T-cell (primary cell): ENCODE results near the gene SYNGR3. TPM values are rescaled to one million over a fixed set of nuclear protein-coding genes. Genes with fewer than 3 reads are reported as not detected.

Source experiments
- ATAC-seq, 4 experiments: fragments of 200-7000 bp in 3 of 4; fragments of 150-1000 bp in 1 of 4; cut with Tn5 transposase; replicated peaks in 1 of 4; 1 replicate in 3 of 4; 2 replicates in 1 of 4; pipeline ENCODE4 v1.10.0; 2021; ENCODE audit warnings: moderate library complexity in 3 of 4, mild to moderate bottlenecking in 2 of 4, moderate number of reproducible peaks in 1 of 4
- CTCF ChIA-PET, 2 donors: fragments of 300-600 bp; sonication (Branson Sonifier 250); formaldehyde crosslinking; loops; one replicate each; lab custom pipeline; 2022; ENCODE audit warnings: antibody characterized with exemption in 2 of 2; lab: Charles Lee
- POLR2A ChIA-PET, 2 donors: fragments of 300-600 bp; sonication (Branson Sonifier 250); formaldehyde crosslinking; loops; one replicate each; lab custom pipeline; 2022; ENCODE audit warnings: antibody characterized with exemption in 2 of 2; lab: Charles Lee
- DNase-seq, 35 experiments: peaks; one replicate each; pipeline versions ENCODE4 v3.0.0 to v3.0.0-alpha.2; 2013 to 2023
- H3K27ac ChIP-seq: one replicate; pipeline ENCODE4 v1.5.1; 2013; ENCODE audit warnings: low read length
- H3K27me3 ChIP-seq, 2 experiments: replicated peaks in 1 of 2; 1 replicate in 1 of 2; 2 replicates in 1 of 2; pipeline versions ENCODE4 v1.6.1 to v1.7.0; 2013; ENCODE audit warnings: low read length in 1 of 2, mixed read lengths in 1 of 2; ENCODE audit not compliant: control insufficient read depth in 2 of 2, insufficient read depth in 2 of 2; ENCODE audit errors: extremely low read depth in 1 of 2
- H3K36me3 ChIP-seq, 2 donors: 1 replicate in 1 of 2; 2 replicates in 1 of 2; pipeline versions ENCODE4 v1.6.1 to v1.7.0; 2013; ENCODE audit warnings: low read length in 1 of 2; ENCODE audit not compliant: control insufficient read depth in 2 of 2, insufficient read depth in 1 of 2; ENCODE audit errors: extremely low read depth in 1 of 2
- H3K4me1 ChIP-seq, 2 experiments: 1 replicate in 1 of 2; 2 replicates in 1 of 2; pipeline versions ENCODE4 v1.6.1 to v1.7.0; 2013; ENCODE audit warnings: low read length in 2 of 2, mixed read lengths in 1 of 2; ENCODE audit not compliant: insufficient read depth in 2 of 2, control insufficient read depth in 1 of 2; ENCODE audit errors: extremely low read depth in 1 of 2
- H3K4me3 ChIP-seq, 2 donors: 1 replicate in 1 of 2; 2 replicates in 1 of 2; pipeline versions ENCODE4 v1.5.1 to v1.7.0; 2013; ENCODE audit warnings: mild to moderate bottlenecking in 2 of 2, low read length in 1 of 2, moderate library complexity in 1 of 2; ENCODE audit not compliant: control insufficient read depth in 1 of 2; ENCODE audit errors: extremely low read depth in 1 of 2
- H3K9me3 ChIP-seq: 2 replicates; pipeline ENCODE4 v1.7.0; 2013
- H3K27ac Mint-ChIP-seq, 2 donors: one replicate each; pipeline ENCODE4 v1.8.0; 2020 to 2021; ENCODE audit warnings: mild to moderate bottlenecking in 2 of 2, mixed read lengths in 2 of 2
- H3K27me3 Mint-ChIP-seq, 2 donors: one replicate each; pipeline ENCODE4 v1.8.0; 2021 to 2022; ENCODE audit warnings: mixed read lengths in 2 of 2
- H3K36me3 Mint-ChIP-seq: one replicate; pipeline ENCODE4 v1.8.0; 2021; ENCODE audit warnings: mixed read lengths
- H3K4me1 Mint-ChIP-seq, 3 donors: one replicate each; pipeline ENCODE4 v1.8.0; 2020 to 2022; ENCODE audit warnings: mixed read lengths in 3 of 3, mild to moderate bottlenecking in 1 of 3
- H3K4me3 Mint-ChIP-seq, 3 donors: one replicate each; pipeline ENCODE4 v1.8.0; 2020 to 2022; ENCODE audit warnings: mild to moderate bottlenecking in 3 of 3, mixed read lengths in 3 of 3, moderate library complexity in 3 of 3
- H3K9me3 Mint-ChIP-seq, 3 donors: one replicate each; pipeline ENCODE4 v1.8.0; 2020 to 2022; ENCODE audit warnings: mixed read lengths in 3 of 3
- WGBS: methylation state at CpG from one replicate; pipeline ENCODE4 v1.1.5; 2013; ENCODE audit warnings: missing lambda C conversion rate; ENCODE audit not compliant: insufficient coverage; 5-methylcytosine and 5-hydroxymethylcytosine counted together
- total RNA-seq, 35 experiments: library from RNA in 6 of 35; stranded (reverse) in 6 of 35; fragments of 120-200 nt in 1 of 35; gene quantifications; one replicate each; pipeline versions ENCODE4 v1.2.1 to v1.2.4 and lab custom pipeline; 2013 to 2026

Gene SYNGR3
- total RNA-seq, 5 donors from 2014 or later (not counting 1 experiment from before 2014, with no cell fraction given) = 1.1 to 5.7 (median 1.7) TPM

GRCh38 chr16:2024032-2024420 lies 34.3 kb downstream of the SYNGR3 start:
- H3K27me3 Mint-ChIP-seq = peaks cover 8 to 26% of the 10 kb centered on the region in 2 donors
- ChIA-PET CTCF (interaction anchor here in 1 of 2 donors (0.8 to 1.0 kb wide), 2 partner anchors 117 to 129 kb away, joined by 3 read pairs; no protein-coding TSS in a partner anchor), POLR2A (no interaction called here)
- WGBS = 90% methylated on average over 12 of the region's 12 CpGs
- Histone ChIP-seq H3K27ac (no peak overlapping the region), H3K27me3 (peaks cover 0 to 61% of the 10 kb centered on the region in 2 experiments), H3K9me3 (no peaks in the 10 kb centered on the region), H3K4me3 (no peak overlapping the region), H3K4me1 (peaks cover 2 to 50% of the 10 kb centered on the region in 2 experiments), H3K36me3 (no peaks in the 10 kb centered on the region)
- no peak for DNase-seq
- peak overlapping the region in 1 of 3 donors; percentile 32 for H3K4me3 Mint-ChIP-seq
- no peak for ATAC-seq
- peaks cover 13 to 30% (median 16%) of the 10 kb centered on the region in 3 donors for H3K4me1 Mint-ChIP-seq
- peak overlapping the region in 1 of 2 donors; percentile 52 for H3K27ac Mint-ChIP-seq
- H3K9me3 Mint-ChIP-seq = no peaks in the 10 kb centered on the region
- H3K36me3 Mint-ChIP-seq = no peaks in the 10 kb centered on the region

DNA sequence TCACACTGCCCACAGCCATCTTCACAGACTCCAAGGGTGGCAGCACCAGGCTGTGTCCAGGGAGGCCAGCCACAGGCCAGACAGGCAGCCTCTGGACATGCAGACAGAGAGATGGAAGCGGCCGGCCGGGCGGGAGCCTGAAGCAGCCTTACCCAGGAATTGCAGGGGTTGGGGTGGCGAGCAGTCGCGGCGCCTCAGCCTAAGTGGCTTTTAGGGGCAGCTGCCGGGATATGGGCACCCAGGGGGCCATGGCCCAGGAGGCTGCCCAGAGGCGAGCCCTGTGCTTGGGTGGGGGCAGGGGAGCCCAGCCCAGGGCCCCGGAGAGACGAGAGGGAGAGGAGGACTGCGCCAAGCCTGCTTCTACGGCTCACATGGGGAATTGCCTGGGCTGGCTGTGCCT lies 35.5 kb downstream of the SYNGR3 start:
- no peaks in the 10 kb centered on the region for H3K9me3 ChIP-seq
- H3K36me3 Mint-ChIP-seq = no peaks in the 10 kb centered on the region
- ChIA-PET CTCF (no interaction called here), POLR2A (no interaction called here)
- peaks cover 2 to 47% of the 10 kb centered on the region in 2 experiments for H3K4me1 ChIP-seq
- peaks cover 0 to 51% of the 10 kb centered on the region in 2 experiments for H3K27me3 ChIP-seq
- H3K4me3 Mint-ChIP-seq = peak overlapping the region; percentile 36 to 72 (median 51)
- ATAC-seq (no peak), DNase-seq (no peak)
- no peak overlapping the region for H3K4me3 ChIP-seq
- no peaks in the 10 kb centered on the region for H3K36me3 ChIP-seq
- H3K9me3 Mint-ChIP-seq = no peaks in the 10 kb centered on the region
- no peak overlapping the region for H3K27ac ChIP-seq
- H3K27ac Mint-ChIP-seq = peak overlapping the region in 1 of 2 donors; percentile 27
- 97% methylated on average over 10 of the region's 14 CpGs for WGBS
- H3K27me3 Mint-ChIP-seq = peaks cover 8 to 24% of the 10 kb centered on the region in 2 donors
- peaks cover 13 to 30% (median 16%) of the 10 kb centered on the region in 3 donors for H3K4me1 Mint-ChIP-seq

GRCh38 chr16:2025878-2026460 lies 36.2 kb downstream of the SYNGR3 start:
- Mint-ChIP-seq H3K36me3 (no peaks in the 10 kb centered on the region), H3K27ac (no peak overlapping the region), H3K4me1 (peaks cover 13 to 26% (median 14%) of the 10 kb centered on the region in 3 donors), H3K27me3 (peaks cover 8 to 19% of the 10 kb centered on the region in 2 donors), H3K9me3 (no peaks in the 10 kb centered on the region), H3K4me3 (peak overlapping the region; percentile 56 to 72 (median 63))
- Histone ChIP-seq H3K36me3 (no peaks in the 10 kb centered on the region), H3K27ac (no peak overlapping the region), H3K4me3 (peak overlapping the region in 1 of 2 donors; percentile 46), H3K9me3 (no peaks in the 10 kb centered on the region), H3K4me1 (peaks cover 2 to 41% of the 10 kb centered on the region in 2 experiments), H3K27me3 (peaks cover 0 to 44% of the 10 kb centered on the region in 2 experiments)
- ATAC-seq (no peak), DNase-seq (no peak)
- CTCF ChIA-PET = no interaction called here
- POLR2A ChIA-PET = interaction anchor here in 1 of 2 donors (0.6 kb wide), 1 partner anchor 129 kb away, joined by 3 read pairs; the partner anchor contains the start of gene TRAF7
- 96% methylated on average over 15 of the region's 16 CpGs for WGBS

GRCh38 chr16:2026461-2027023 lies 36.8 kb downstream of the SYNGR3 start, which contains the start of gene NHERF2:
TSS of gene NHERF2 (plus strand) at chr16:2026902. CDS start at chr16:2027006, 104 bp downstream.
- Histone ChIP-seq H3K36me3 (no peaks in the 10 kb centered on the region), H3K4me1 (peaks cover 2 to 41% of the 10 kb centered on the region in 2 experiments), H3K9me3 (no peaks in the 10 kb centered on the region), H3K4me3 (peak within 1 kb of the TSS; percentile 23 to 55), H3K27ac (no peak within 1 kb of the TSS), H3K27me3 (peaks cover 0 to 44% of the 10 kb centered on the region in 2 experiments)
- 12% methylated on average over 47 of the region's 59 CpGs for WGBS
- ATAC-seq (peak; percentile 41 to 48 (median 45)), DNase-seq (peak in 4 of 35 experiments; percentile 29 to 60 (median 35))
- ChIA-PET POLR2A (interaction anchor here in 1 of 2 donors (0.6 kb wide), 2 partner anchors 129 to 489 kb away, joined by 3 to 6 read pairs; partner anchors contain the start of gene TRAF7), CTCF (no interaction called here)
- H3K9me3 Mint-ChIP-seq = no peaks in the 10 kb centered on the region
- H3K36me3 Mint-ChIP-seq = no peaks in the 10 kb centered on the region
- H3K27me3 Mint-ChIP-seq = peaks cover 7 to 13% of the 10 kb centered on the region in 2 donors
- peak within 1 kb of the TSS in 1 of 2 donors; percentile 22 for H3K27ac Mint-ChIP-seq
- H3K4me3 Mint-ChIP-seq = peak within 1 kb of the TSS; percentile 70 to 75 (median 72)
- peaks cover 13 to 26% (median 14%) of the 10 kb centered on the region in 3 donors for H3K4me1 Mint-ChIP-seq

- POLR2A ChIA-PET = interaction anchor here in 1 of 2 donors (0.6 kb wide), 3 partner anchors 128 to 1921 kb away, joined by 3 to 6 read pairs (median 5); partner anchors contain the start of gene TRAF7
- H3K9me3 ChIP-seq = no peaks in the 10 kb centered on the region
- DNase-seq (peak in 4 of 35 experiments; percentile 27 to 43 (median 28)), ATAC-seq (peak; percentile 16 to 44 (median 36))
- H3K27ac Mint-ChIP-seq = peak overlapping the region in 1 of 2 donors; percentile 22
- peaks cover 0 to 38% of the 10 kb centered on the region in 2 experiments for H3K27me3 ChIP-seq
- peaks cover 2 to 40% of the 10 kb centered on the region in 2 experiments for H3K4me1 ChIP-seq
- H3K27ac ChIP-seq = no peak overlapping the region
- H3K9me3 Mint-ChIP-seq = no peaks in the 10 kb centered on the region
- peaks cover 13 to 26% (median 14%) of the 10 kb centered on the region in 3 donors for H3K4me1 Mint-ChIP-seq
- H3K4me3 Mint-ChIP-seq = peak overlapping the region; percentile 70 to 75 (median 72)
- no peaks in the 10 kb centered on the region for H3K36me3 Mint-ChIP-seq
- H3K27me3 Mint-ChIP-seq = peaks cover 4 to 10% of the 10 kb centered on the region in 2 donors
- CTCF ChIA-PET = no interaction called here
- peak overlapping the region; percentile 23 to 55 for H3K4me3 ChIP-seq
- H3K36me3 ChIP-seq = no peaks in the 10 kb centered on the region
- WGBS = 9% methylated on average over 76 of the region's 76 CpGs
These were observed 37.5 kb downstream of the SYNGR3 start for GRCh38 chr16:2027024-2028010.
